Measurements from ENCODE around the gene SPATA24.
"Not testable (repeated sequence)": the region's sequence is repeated elsewhere in the genome, so short reads cannot be mapped to it uniquely, and the experiment has no call there.

DNA sequence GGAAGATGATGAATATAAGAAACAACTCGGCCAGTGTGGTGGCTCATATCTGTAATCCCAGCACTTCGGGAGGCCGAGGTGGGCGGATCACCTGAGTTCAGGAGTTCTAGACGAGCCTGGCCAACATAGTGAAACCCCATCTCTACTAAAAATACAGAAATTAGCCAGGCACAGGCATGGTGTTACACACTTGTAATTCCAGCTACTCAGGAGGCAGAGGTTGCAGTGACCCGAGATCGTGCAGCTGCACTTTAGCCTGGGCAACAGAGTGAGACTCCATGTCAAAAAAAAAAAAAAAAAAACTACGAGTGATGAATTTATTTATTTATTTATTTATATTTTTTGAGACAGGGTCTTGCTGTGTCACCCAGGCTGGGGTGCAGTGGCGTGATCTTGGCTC, 56.0 kb downstream of the SPATA24 start:
- TF ChIP-seq, protein P1, sequence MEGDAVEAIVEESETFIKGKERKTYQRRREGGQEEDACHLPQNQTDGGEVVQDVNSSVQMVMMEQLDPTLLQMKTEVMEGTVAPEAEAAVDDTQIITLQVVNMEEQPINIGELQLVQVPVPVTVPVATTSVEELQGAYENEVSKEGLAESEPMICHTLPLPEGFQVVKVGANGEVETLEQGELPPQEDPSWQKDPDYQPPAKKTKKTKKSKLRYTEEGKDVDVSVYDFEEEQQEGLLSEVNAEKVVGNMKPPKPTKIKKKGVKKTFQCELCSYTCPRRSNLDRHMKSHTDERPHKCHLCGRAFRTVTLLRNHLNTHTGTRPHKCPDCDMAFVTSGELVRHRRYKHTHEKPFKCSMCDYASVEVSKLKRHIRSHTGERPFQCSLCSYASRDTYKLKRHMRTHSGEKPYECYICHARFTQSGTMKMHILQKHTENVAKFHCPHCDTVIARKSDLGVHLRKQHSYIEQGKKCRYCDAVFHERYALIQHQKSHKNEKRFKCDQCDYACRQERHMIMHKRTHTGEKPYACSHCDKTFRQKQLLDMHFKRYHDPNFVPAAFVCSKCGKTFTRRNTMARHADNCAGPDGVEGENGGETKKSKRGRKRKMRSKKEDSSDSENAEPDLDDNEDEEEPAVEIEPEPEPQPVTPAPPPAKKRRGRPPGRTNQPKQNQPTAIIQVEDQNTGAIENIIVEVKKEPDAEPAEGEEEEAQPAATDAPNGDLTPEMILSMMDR (IDR thresholded peaks at IDR 0.05): not testable (repeated sequence)
- not testable (repeated sequence) for TF ChIP-seq POLR2A (IDR thresholded peaks at IDR 0.05)
